H1 (cell line): ENCODE results near the gene DDX59. TPM values are rescaled to one million over a fixed set of nuclear protein-coding genes. Genes with fewer than 3 reads are reported as not detected.

Source experiments
- CTCF ChIA-PET: fragments of 300-600 bp; sonication (Branson Sonifier 250); formaldehyde crosslinking; loops from one replicate; lab custom pipeline; 2021; ENCODE audit not compliant: partially characterized antibody; lab: Charles Lee
- POLR2A ChIA-PET: fragments of 300-600 bp; sonication (Branson Sonifier 250); formaldehyde crosslinking; loops from one replicate; lab custom pipeline; 2021; ENCODE audit warnings: inconsistent platforms; ENCODE audit not compliant: partially characterized antibody; lab: Charles Lee
- DNase-seq, 2 experiments: peaks; one replicate each; pipeline versions ENCODE4 v3.0.0 to v3.0.0-alpha.2; 2010 to 2022; ENCODE audit warnings: low spot score in 2 of 2, low read depth in 1 of 2, mixed read lengths in 1 of 2
- FAIRE-seq: peaks from 2 replicates; lab custom pipeline; 2011; peaks lifted over from hg19 to GRCh38; lab: Jason Lieb, UNC
- H2AFZ ChIP-seq: 2 replicates; pipeline ENCODE4 v1.8.1; 2012; ENCODE audit warnings: low read length, inconsistent platforms
- H2AK5ac ChIP-seq: 2 replicates; pipeline ENCODE4 v1.6.1; 2013; ENCODE audit warnings: low read depth, low read length
- H2BK120ac ChIP-seq: replicated peaks from 2 replicates; pipeline ENCODE3; 2013; ENCODE audit warnings: low read depth, low read length, inconsistent platforms
- H2BK12ac ChIP-seq: 2 replicates; pipeline ENCODE4 v1.6.1; 2013; ENCODE audit warnings: low read depth, low read length
- H2BK15ac ChIP-seq: 2 replicates; pipeline ENCODE4 v1.6.1; 2013; ENCODE audit warnings: low read length
- H2BK20ac ChIP-seq: 2 replicates; pipeline ENCODE4 v1.6.1; 2013; ENCODE audit warnings: low read length
- H2BK5ac ChIP-seq: 2 replicates; pipeline ENCODE4 v1.6.1; 2013; ENCODE audit warnings: low read depth, low read length
- H3K14ac ChIP-seq: 2 replicates; pipeline ENCODE4 v1.6.1; 2013; ENCODE audit warnings: inconsistent platforms; ENCODE audit not compliant: insufficient read length
- H3K18ac ChIP-seq: 2 replicates; pipeline ENCODE4 v1.6.1; 2013; ENCODE audit warnings: low read length; ENCODE audit errors: extremely low read depth
- H3K23ac ChIP-seq: 2 replicates; pipeline ENCODE4 v1.6.1; 2013; ENCODE audit warnings: inconsistent platforms; ENCODE audit not compliant: insufficient read length
- H3K23me2 ChIP-seq: 2 replicates; pipeline ENCODE4 v1.6.1; 2013; ENCODE audit warnings: low read depth, low read length
- H3K27ac ChIP-seq: 2 replicates; pipeline ENCODE4 v1.6.1; 2011; ENCODE audit warnings: low read depth, low read length, inconsistent platforms
- H3K27me3 ChIP-seq, 4 experiments: replicated peaks in 1 of 4; 1 replicate in 1 of 4; 2 replicates in 3 of 4; pipeline versions ENCODE4 v1.6.1 to v1.8.1; 2011 to 2013; ENCODE audit warnings: low read length in 3 of 4, mild to moderate bottlenecking in 3 of 4, inconsistent platforms in 2 of 4, mixed read lengths in 2 of 4, moderate library complexity in 1 of 4; ENCODE audit not compliant: control insufficient read depth in 3 of 4, insufficient read depth in 3 of 4; ENCODE audit errors: extremely low read depth in 1 of 4
- H3K36me3 ChIP-seq, 4 experiments: 2 replicates each; pipeline versions ENCODE4 v1.6.1 to v1.8.1; 2011 to 2013; ENCODE audit warnings: mild to moderate bottlenecking in 4 of 4, low read length in 3 of 4, moderate library complexity in 2 of 4, control low read depth in 1 of 4, inconsistent platforms in 1 of 4; ENCODE audit not compliant: insufficient read depth in 4 of 4, control insufficient read depth in 2 of 4
- H3K4ac ChIP-seq: replicated peaks from 2 replicates; pipeline ENCODE3; 2013; ENCODE audit warnings: low read length, low read depth, mixed read lengths, inconsistent platforms; ENCODE audit not compliant: insufficient read length
- H3K4me1 ChIP-seq, 4 experiments: replicated peaks in 1 of 4; 1 replicate in 1 of 4; 2 replicates in 3 of 4; pipeline versions ENCODE4 v1.6.1 to v1.8.1; 2011 to 2013; ENCODE audit warnings: low read length in 3 of 4, inconsistent platforms in 2 of 4, mixed read lengths in 1 of 4; ENCODE audit not compliant: insufficient read depth in 4 of 4, control insufficient read depth in 3 of 4
- H3K4me2 ChIP-seq, 2 experiments: 2 replicates each; pipeline versions ENCODE4 v1.6.1 to v1.8.1; 2011 to 2013; ENCODE audit warnings: low read depth in 2 of 2, low read length in 2 of 2, control low read depth in 1 of 2, inconsistent platforms in 1 of 2, mild to moderate bottlenecking in 1 of 2; ENCODE audit not compliant: insufficient read depth in 1 of 2
- H3K4me3 ChIP-seq, 4 experiments: fragments of 200-600, 300-600 bp in 1 of 4; sonication (generic), shearing (Covaris generic), sonication (Bioruptor Twin) in 1 of 4; 2 replicates each; pipeline versions ENCODE4 v1.5.1 to v1.8.1; 2011 to 2016; ENCODE audit warnings: low read length in 4 of 4, low read depth in 3 of 4, control low read depth in 2 of 4, inconsistent platforms in 2 of 4, mild to moderate bottlenecking in 2 of 4, mixed read lengths in 1 of 4, moderate library complexity in 1 of 4; ENCODE audit not compliant: insufficient read depth in 2 of 4; ENCODE audit errors: extremely low read depth in 1 of 4
- H3K56ac ChIP-seq: replicated peaks from 2 replicates; pipeline ENCODE3; 2013; ENCODE audit warnings: low read depth, mild to moderate bottlenecking, mixed read lengths, low read length, inconsistent platforms; ENCODE audit not compliant: insufficient read length
- H3K79me1 ChIP-seq: 2 replicates; pipeline ENCODE4 v1.6.1; 2013; ENCODE audit warnings: low read depth, low read length, control low read depth
- H3K79me2 ChIP-seq, 2 experiments: 2 replicates each; pipeline versions ENCODE4 v1.6.1 to v1.8.1; 2012 to 2013; ENCODE audit warnings: low read length in 2 of 2, mild to moderate bottlenecking in 2 of 2, inconsistent platforms in 1 of 2; ENCODE audit not compliant: insufficient read depth in 2 of 2, control insufficient read depth in 1 of 2
- H3K9ac ChIP-seq, 4 experiments: replicated peaks in 1 of 4; 1 replicate in 1 of 4; 2 replicates in 3 of 4; pipeline versions ENCODE4 v1.6.1 to v1.8.1; 2011 to 2013; ENCODE audit warnings: low read depth in 3 of 4, low read length in 3 of 4, control low read depth in 2 of 4, mild to moderate bottlenecking in 2 of 4, moderate library complexity in 2 of 4, inconsistent platforms in 1 of 4; ENCODE audit errors: extremely low read depth in 1 of 4
- H3K9me3 ChIP-seq, 2 experiments: 2 replicates each; pipeline versions ENCODE4 v1.6.1 to v1.8.1; 2012 to 2013; ENCODE audit warnings: mild to moderate bottlenecking in 2 of 2, moderate library complexity in 2 of 2, control low read depth in 1 of 2, inconsistent platforms in 1 of 2, low read depth in 1 of 2, low read length in 1 of 2, mixed read lengths in 1 of 2; ENCODE audit not compliant: insufficient read depth in 2 of 2
- H4K20me1 ChIP-seq, 2 experiments: replicated peaks in 1 of 2; 2 replicates each; pipeline versions ENCODE3 to v1.8.1; 2011 to 2013; ENCODE audit warnings: inconsistent platforms in 2 of 2, low read length in 2 of 2, mild to moderate bottlenecking in 1 of 2; ENCODE audit not compliant: insufficient read depth in 2 of 2, control insufficient read depth in 1 of 2
- H4K5ac ChIP-seq: 2 replicates; pipeline ENCODE4 v1.6.1; 2013; ENCODE audit warnings: low read length, low read depth, mixed read lengths, inconsistent platforms; ENCODE audit not compliant: insufficient read length
- H4K8ac ChIP-seq: 2 replicates; pipeline ENCODE4 v1.8.0; 2013; ENCODE audit warnings: mild to moderate bottlenecking, moderate library complexity, low read length, inconsistent platforms; ENCODE audit not compliant: insufficient read depth; ENCODE audit errors: extremely low read depth
- H4K91ac ChIP-seq: replicated peaks from 2 replicates; pipeline ENCODE3; 2013; ENCODE audit warnings: low read length, mixed read lengths, inconsistent platforms; ENCODE audit not compliant: insufficient read length
- ASH2L ChIP-seq: fragments of 200-600, 300-600 bp; sonication (generic); IDR thresholded peaks from one replicate; pipeline ENCODE4 v1.7.1; 2017; ENCODE audit warnings: low read length
- RNF2 ChIP-seq: fragments of 200-900, 300-1000 bp; sonication (generic); IDR thresholded peaks from 2 replicates; pipeline ENCODE4 v1.7.1; 2016; ENCODE audit warnings: borderline replicate concordance, low read depth, mild to moderate bottlenecking, antibody characterized with exemption, low read length; ENCODE audit not compliant: poor library complexity, severe bottlenecking; ENCODE audit errors: missing control alignments
- WGBS, 2 experiments: shearing (Covaris generic) in 1 of 2; methylation state at CpG; one replicate each; pipeline versions ENCODE4 v1.1.6 to v1.1.7; 2013 to 2015; ENCODE audit warnings: low lambda C conversion rate in 2 of 2, mixed read lengths in 2 of 2, inconsistent platforms in 1 of 2, low coverage in 1 of 2, missing lambda C conversion rate in 1 of 2; ENCODE audit not compliant: insufficient replicate concordance in 2 of 2, insufficient coverage in 1 of 2, insufficient read length in 1 of 2; ENCODE audit errors: extremely low coverage in 1 of 2, missing lambda C conversion rate in 1 of 2; 5-methylcytosine and 5-hydroxymethylcytosine counted together
- polyA plus RNA-seq, 7 experiments: library from polyadenylated mRNA; depleted of rRNA in 3 of 7; stranded (reverse) in 5 of 7; unstranded in 2 of 7; fragments of >200 nt in 5 of 7; fragments of 200-250 nt in 2 of 7; gene quantifications; 1 replicate in 5 of 7; 2 replicates in 1 of 7; 4 replicates in 1 of 7; pipeline versions ENCODE4 v1.2.1 to v1.2.3, GENCODE V29; 2011 to 2013; ENCODE audit warnings: missing spikeins in 2 of 7, mixed read lengths in 2 of 7
- total RNA-seq: library from RNA; stranded (reverse); fragmentation: NEBNext Ultra II Directional; extraction: Animal tissue kit (Norgen Biotek cat#: 25700); gene quantifications from 2 replicates; pipeline ENCODE4 v1.2.1, GENCODE V29; 2021

DDX59 gene
- total and polyA plus RNA-seq, 2 of the 8 experiments (the other 6 are each of a cell fraction or from before 2014, with no cell fraction given) = 8.3 to 19.4 TPM

DNA sequence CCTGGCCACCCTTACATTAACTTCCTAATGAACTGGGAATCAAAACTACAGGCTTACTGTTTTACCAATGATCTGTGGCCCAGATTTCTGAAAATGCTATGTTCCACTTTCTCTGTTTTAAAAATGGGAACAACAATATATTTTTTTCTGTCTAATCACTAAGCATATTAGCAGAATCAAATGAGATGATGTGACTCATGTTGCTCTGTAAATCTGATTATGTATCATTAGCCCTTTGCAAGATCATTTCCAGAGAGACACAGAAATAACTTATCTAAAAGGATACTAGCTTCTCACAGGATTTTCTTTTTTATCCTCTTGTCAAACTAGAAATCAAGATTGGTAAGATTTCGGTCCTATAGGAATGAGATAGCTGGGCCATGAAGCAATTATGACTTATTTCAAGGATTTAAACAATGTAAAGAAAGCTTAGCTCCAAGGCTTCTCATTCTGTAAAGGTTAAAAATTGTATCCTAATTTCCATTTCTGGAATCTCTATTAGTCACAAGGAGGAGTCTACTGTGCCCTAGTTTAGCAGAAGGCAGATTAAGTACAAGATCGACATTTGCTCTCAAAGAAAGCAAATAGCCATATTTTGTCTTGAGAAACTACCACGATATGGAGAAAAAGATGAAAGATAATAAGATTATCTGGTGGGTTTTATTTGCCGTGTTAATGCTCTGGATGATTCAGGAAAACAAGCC is 36.6 kb upstream of the DDX59 start:
- Histone ChIP-seq H4K20me1 (no peaks in the 10 kb centered on the region), H2AFZ (no peak overlapping the region), H3K27ac (no peak overlapping the region), H4K8ac (no peak overlapping the region), H3K56ac (no peak overlapping the region), H3K27me3 (no peaks in the 10 kb centered on the region; a peak in 1 of 7 replicates), H3K79me1 (no peaks in the 10 kb centered on the region), H2BK120ac (no peak overlapping the region), H3K79me2 (no peaks in the 10 kb centered on the region), H4K91ac (no peak overlapping the region), H3K36me3 (no peaks in the 10 kb centered on the region), H3K9ac (no peak overlapping the region), H3K9me3 (no peaks in the 10 kb centered on the region), H4K5ac (no peak overlapping the region), H3K4me1 (no peaks in the 10 kb centered on the region), H2AK5ac (no peak overlapping the region), H3K4me2 (no peak overlapping the region), H2BK20ac (no peak overlapping the region), H3K18ac (no peak overlapping the region), H3K23me2 (no peaks in the 10 kb centered on the region), H2BK5ac (no peak overlapping the region), H3K4ac (no peak overlapping the region), H3K14ac (no peak overlapping the region), H3K23ac (no peak overlapping the region), H2BK12ac (no peak overlapping the region), H3K4me3 (no peak overlapping the region), H2BK15ac (no peak overlapping the region)
- CTCF ChIA-PET = interaction anchor here (1.1 kb wide), 1 partner anchor 84 kb away, joined by 4 read pairs; no protein-coding TSS in a partner anchor
- FAIRE-seq (no peak), DNase-seq (no peak)
- WGBS, 2 experiments = 88% methylated on average over 4 of the region's 4 CpGs; no CpG with 5 or more reads in 1 of the 2 experiments
- POLR2A ChIA-PET = no interaction called here
- no peak for TF ChIP-seq RNF2
- no peak for TF ChIP-seq ASH2L
